HL-60 (cell line): Measurements from ENCODE around the gene MALRD1.

Experiments
- CTCF ChIP-seq: IDR thresholded peaks from one replicate; pipeline ENCODE4 v1.5.1; 2011; ENCODE audit warnings: low read length, control low read depth, inconsistent platforms; ENCODE audit not compliant: insufficient read depth
- GABPA ChIP-seq: IDR thresholded peaks from 2 replicates; pipeline ENCODE4 v1.6.1; 2012; ENCODE audit warnings: low read depth
- POLR2AphosphoS5 ChIP-seq: IDR thresholded peaks from 2 replicates; pipeline ENCODE4 v1.6.1; 2012; ENCODE audit warnings: low read depth
- TF ChIP-seq, protein P1 (sequence below): IDR thresholded peaks from 2 replicates; pipeline ENCODE4 v1.6.1; 2012; ENCODE audit warnings: low read depth; ENCODE audit not compliant: insufficient replicate concordance

DNA sequence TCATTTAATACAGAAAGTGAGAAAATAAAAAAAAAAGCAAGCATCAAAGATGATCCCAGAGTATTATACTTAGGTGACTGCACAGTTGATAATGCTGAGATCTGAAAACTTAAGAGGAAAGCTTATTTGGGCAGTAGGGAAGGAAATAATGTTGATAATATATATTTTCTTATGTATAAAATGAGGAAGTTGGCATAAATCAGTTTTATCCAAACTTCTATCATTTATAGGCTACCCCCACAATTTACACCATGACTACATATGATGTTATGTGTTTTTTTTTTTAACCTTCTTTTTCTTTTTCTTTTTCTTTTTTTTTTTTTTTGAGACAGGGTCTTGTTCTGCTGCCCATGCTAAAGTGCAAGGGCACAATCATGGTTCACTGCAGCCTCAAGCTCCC is 659.4 kb downstream of the MALRD1 start:
- TF ChIP-seq POLR2AphosphoS5 (no peak), GABPA (no peak), CTCF (no peak)
- TF ChIP-seq, protein P1, sequence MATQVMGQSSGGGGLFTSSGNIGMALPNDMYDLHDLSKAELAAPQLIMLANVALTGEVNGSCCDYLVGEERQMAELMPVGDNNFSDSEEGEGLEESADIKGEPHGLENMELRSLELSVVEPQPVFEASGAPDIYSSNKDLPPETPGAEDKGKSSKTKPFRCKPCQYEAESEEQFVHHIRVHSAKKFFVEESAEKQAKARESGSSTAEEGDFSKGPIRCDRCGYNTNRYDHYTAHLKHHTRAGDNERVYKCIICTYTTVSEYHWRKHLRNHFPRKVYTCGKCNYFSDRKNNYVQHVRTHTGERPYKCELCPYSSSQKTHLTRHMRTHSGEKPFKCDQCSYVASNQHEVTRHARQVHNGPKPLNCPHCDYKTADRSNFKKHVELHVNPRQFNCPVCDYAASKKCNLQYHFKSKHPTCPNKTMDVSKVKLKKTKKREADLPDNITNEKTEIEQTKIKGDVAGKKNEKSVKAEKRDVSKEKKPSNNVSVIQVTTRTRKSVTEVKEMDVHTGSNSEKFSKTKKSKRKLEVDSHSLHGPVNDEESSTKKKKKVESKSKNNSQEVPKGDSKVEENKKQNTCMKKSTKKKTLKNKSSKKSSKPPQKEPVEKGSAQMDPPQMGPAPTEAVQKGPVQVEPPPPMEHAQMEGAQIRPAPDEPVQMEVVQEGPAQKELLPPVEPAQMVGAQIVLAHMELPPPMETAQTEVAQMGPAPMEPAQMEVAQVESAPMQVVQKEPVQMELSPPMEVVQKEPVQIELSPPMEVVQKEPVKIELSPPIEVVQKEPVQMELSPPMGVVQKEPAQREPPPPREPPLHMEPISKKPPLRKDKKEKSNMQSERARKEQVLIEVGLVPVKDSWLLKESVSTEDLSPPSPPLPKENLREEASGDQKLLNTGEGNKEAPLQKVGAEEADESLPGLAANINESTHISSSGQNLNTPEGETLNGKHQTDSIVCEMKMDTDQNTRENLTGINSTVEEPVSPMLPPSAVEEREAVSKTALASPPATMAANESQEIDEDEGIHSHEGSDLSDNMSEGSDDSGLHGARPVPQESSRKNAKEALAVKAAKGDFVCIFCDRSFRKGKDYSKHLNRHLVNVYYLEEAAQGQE = no peak
